NCI-H1694 (cell line): ENCODE data around the gene LPCAT1.
"Not testable (repeated sequence)": the region's sequence is repeated elsewhere in the genome, so short reads cannot be mapped to it uniquely, and the experiment has no call there.

ENCODE experiments used
- DNase-seq: peaks from one replicate; lab custom pipeline; 2025; lab: John Stamatoyannopoulos, UW

The LPCAT1 gene

DNA sequence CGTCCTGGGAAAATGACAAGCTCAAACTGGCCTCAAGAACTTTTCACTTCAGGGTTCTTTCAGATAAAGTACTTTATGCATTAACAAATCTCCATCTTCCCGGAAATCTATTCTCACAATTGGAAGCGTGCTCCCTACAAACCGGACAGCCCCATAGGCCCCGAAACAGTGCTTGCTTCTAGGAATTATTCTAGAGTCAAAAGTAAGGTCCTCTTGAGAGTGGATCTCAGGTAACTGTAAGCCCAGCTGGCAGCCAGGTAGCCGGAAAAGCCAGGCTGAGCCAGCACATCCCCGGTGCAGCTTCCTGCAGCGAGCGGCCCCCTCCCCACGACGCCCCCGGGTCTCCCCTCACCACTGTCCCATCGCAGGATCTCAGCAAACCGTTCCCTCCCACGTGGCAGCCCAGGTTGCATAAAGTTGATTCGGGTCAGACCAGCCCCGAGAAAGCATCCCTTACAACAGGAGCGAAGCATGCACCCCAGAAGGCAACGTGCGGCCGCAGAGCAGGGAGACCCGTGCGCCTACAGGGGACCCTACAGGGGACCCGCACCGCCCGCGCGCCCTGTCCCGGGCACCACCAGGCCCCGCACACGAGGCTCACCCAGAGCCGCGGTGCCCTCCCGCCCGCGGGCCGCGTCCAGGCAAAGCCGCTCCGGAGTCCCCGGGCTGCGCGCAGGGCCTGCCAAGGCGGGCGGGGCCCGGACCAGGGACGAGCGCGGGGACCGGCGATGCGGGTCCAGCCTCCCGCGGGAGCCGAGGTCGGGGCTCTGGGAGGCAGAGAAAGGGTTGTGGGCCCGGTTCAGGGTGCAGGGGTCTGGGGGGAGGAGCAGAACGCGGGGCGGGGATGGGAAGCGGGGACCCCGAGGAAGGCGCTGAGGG is 920 bp downstream of the LPCAT1 start:
- no peak for DNase-seq

DNA sequence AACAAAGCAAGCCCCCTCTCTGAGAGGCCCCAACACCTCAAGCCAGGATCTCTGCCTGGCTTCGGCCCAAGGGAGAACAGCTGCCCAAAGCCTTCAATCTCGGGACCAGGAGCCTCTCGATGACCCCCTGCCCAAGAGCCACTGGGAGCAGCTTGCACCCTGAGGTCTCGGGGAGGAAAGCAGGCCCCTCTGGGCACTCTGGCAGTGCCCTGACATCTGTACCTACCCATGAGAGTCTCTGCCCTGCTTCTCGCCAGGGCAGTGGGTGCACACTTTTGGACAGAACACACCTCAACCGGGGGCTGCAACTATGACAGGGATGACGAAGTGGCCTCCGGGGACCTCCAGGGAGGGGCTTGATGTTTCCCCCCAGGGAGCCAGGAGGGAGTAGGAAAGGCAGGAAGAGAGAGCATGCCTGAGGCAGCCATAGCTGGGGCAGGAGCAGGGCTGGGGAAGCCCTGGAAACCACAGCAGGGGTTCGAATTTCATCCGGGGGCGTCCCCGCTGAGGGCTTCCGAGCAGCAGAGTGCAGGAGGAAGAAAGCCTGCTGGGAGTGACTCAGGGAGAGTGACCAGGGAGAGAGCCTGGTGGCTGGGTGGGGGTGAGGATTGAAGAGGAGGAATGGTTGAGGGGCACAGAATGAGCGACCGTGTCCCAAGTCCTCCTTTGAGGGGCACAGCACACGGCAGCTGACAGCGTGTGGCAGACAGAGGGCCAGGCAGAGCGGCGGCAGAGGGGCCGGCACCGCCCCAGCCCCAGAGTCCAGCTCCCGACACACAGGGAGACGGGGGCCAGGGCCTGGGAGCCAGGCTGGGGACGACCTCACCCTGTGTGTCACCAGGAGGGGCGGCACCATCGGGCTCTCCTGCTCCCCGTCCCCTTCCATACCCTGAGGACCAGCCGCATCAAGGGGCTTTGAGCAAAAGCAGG is 1.8 kb downstream of the LPCAT1 start:
- no peak for DNase-seq

DNA sequence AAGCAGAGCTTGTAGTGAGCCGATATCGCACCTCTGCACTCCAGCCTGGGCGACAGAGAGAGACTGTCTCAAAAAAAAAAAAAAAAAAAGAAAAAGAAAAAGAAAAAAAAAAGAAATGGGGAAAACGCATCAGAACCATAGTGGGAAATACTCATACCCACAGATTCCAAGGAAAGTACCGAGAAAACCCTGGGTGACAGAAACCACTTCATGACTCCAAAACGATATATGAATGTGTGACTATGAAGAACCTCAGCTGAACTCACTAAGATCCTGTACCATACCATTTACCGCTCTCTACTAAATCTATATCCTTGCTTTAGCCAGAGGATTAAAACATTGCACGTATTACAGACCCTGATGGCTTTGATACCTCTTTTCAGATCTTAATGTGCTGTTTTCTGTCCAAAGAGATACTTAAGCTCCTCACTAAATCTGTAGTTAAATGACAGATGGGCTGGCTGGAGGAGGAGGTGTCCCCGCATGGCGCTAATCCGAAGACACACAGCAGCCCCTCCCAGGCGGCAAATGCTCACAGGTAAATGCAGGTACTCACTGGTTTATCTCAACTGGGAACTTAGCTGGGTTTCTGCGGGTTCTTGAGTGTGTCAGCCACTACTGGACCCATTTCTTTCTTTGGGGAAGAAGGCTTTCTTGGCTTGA is 2.8 kb downstream of the LPCAT1 start:
- DNase-seq: no peak

DNA sequence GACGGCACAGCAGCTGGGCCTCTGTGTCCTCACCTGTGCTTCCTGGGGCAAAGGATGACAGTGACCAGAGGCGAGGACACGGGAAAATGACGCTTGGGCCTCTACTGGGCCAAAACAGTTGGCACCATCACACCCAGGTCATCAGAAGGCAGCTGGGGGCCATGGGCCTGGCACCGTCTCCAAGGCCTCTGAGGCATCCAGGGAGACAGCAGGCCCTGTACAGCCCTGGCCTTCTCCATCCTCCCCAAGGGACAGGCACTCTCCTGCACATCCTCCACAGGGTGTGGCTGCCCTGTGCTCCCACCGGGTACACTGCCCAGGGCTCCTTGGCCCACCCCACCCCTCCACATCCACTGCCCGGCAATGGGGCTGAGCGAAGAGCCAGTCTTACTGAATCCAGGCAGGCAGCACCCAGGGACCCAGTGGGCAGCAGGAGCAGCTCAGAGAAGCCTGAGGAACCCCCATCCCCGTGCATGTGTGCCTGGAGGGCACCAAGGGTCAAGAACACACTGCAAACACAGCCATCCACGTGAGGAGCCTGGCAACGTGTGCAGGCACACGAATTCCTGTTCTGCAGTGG is 4.0 kb downstream of the LPCAT1 start:
- no peak for DNase-seq

DNA sequence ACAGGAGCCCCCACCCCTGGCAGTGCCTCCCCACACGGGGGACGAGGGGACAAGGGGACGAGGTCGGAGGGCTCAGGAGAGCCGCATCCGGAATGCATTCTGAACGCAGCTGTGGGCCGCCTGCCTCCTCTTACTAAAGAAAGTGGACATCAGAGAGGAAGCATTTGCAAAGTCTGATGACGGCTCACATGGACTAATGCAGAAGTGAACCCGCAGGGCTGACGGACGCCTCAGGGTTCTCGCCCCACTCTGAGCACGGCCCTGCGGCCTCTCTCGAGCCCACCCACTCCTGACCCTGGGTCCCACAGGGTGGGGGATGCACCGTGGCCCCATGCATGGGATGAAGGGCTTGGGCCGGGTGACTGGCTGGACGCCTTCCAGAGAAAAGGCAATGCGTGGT is 5.9 kb downstream of the LPCAT1 start:
- DNase-seq: no peak

DNA sequence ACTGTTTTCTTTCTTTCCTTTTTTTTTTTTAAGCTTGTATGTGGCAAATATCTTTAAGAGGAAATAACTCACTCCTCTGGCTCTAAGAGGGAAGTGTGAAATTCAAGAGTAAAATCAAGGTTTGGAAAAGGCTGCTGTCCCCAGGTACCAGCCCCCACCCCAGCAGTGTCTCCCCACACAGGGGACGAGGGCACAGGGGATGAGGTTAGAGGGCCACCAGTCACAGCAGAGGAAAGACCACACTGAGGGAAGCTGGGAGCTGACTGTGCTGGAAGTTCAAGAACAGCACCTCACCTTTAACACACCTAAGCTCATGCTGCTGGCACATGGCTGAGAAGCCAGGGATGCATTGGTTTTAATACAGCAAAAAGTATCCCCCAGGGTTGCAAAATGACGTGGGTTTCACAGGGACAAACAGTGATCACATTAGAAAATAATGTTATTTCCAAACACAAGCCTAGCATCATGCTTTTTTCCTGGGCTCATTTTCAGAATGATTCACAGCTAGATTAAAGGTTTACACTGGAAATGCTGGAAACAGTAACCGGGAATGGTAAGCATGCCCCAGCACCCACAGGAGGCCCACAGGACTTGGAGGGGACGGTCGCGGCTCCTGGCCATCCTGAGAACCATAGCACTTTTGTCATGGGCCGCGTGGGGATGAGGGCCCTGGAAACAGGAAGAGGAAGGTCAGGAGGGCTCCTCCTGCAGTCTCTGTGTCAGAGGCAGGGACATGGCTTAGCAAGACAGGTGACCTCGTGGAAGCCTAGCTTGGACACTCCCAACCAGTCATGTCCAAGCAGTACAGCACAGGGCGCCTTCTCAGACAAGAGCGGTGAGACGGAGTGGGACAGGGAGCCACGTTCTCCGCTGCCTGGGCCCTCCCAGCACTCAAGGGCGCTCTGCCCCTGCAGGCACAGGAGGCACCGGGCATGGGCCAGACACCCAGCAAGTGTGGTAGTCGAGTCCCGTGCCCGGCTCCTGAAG is 6.9 kb downstream of the LPCAT1 start:
- no peak for DNase-seq

GRCh38 chr5:1515921-1516571 is 7.7 kb downstream of the LPCAT1 start:
- DNase-seq: no peak

DNA sequence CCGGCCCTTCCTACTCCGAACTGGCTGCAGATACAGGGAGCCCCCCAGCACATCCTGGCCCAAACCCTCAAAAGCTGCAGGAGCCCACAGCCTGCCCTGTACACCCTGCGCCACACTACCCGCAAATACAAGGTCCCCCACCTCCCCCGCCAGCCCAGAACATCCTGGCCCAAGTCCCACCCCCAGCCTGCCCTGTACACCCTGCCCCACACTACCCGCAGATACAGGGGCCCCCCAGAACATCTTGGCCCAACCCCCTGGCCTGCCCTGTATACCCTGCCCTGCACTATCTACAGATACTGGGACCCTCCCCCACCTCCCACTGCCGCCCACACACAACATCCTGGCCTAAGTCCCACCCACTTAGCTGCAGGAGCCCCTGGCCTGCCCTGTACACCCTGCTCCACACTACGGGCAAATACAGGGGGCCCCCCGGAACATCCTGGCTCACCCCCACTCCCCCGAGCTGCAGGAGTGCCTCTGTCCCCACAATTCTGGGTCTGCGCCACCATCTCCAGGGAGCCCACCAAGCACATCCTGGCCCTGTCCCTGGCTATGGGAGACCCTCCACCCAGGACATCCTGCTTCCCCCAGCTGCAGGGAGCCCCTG is 8.3 kb downstream of the LPCAT1 start:
- DNase-seq: no peak

DNA sequence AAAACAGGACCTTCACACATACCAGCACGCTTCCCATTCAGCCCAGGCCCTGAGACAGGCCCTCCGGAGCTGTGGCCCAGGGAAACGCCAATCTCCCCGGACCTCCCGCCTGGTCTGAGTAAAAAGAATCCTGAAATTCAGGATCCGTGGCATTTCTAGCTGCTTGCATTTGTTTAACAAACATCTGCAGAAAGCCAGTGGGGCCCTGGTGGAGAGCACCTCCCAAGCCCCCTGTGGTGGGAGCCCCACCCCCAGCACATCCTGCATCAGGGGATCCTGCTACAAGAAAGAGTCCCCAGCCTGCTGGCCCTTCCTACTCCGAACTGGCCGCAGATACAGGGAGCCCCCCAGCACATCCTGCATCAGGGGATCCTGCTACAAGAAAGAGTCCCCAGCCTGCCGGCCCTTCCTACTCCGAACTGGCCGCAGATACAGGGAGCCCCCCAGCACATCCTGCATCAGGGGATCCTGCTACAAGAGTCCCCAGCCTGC is 8.9 kb downstream of the LPCAT1 start:
- DNase-seq: not testable (repeated sequence)

DNA sequence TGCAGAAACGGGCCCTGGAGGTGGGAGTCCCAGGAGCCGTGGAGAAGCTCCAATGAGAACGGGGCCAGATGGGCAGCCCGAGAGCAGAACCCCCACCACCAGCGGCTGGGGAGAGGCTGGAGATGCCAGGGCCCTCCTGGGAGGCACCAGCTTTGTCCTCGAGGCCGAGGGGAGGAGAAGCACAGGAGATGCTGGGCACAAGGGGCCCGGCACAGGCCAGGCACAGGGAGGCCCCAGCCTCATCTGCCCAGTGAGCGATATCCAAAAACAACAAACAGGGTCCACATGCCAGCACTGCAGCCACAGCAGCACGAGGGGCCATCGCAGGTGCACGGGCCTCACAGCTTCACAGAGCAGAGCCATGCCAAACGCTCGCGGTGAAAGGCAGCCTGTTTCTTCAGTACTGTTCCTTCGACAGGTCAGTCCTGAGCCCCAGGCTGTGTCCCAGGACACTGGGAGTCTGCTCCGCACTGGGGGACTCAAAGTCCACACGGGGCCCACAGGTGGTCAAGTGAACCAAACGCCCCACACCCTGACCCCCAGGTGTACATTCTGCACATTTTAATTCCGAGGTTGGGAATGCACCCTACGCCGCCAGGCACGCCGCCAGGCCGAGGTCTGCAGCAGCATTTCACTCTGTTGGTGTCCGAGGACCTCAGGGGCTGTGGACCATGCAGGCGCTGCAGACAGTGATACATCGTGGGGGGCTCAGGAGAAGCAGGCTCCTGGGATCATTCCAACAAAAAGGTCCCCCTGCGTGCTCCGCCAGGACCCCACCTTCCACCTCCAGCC is 9.5 kb downstream of the LPCAT1 start:
- DNase-seq: no peak

DNA sequence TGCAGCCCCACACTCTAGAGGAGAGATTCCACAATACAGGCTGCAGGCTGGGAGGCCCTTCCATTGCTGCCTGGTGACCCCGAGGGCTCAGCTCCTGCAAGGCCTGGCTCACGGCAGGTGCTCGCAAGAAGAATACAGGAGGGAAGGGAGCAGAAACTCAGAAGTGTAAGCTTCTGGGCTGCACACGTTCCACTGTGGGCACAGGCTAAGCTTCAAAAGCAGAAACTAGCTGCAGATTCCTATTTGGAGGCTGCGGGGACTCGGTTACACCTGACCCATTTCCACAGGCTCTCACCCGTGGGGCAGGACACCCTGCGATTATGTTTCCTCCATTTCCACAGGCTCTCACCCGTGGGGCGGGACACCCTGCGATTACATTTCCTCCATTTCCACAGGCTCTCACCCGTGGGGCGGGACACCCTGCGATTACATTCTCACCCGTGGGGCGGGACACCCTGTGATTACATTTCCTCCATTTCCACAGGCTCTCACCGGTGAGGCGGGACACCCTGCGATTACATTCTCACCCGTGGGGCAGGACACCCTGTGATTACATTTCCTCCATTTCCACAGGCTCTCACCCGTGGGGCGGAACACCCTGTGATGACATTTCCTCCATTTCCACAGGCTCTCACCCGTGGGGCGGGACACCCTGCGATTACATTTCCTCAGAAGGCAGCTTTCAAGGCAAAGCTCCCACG is 10.3 kb downstream of the LPCAT1 start:
- no peak for DNase-seq

DNA sequence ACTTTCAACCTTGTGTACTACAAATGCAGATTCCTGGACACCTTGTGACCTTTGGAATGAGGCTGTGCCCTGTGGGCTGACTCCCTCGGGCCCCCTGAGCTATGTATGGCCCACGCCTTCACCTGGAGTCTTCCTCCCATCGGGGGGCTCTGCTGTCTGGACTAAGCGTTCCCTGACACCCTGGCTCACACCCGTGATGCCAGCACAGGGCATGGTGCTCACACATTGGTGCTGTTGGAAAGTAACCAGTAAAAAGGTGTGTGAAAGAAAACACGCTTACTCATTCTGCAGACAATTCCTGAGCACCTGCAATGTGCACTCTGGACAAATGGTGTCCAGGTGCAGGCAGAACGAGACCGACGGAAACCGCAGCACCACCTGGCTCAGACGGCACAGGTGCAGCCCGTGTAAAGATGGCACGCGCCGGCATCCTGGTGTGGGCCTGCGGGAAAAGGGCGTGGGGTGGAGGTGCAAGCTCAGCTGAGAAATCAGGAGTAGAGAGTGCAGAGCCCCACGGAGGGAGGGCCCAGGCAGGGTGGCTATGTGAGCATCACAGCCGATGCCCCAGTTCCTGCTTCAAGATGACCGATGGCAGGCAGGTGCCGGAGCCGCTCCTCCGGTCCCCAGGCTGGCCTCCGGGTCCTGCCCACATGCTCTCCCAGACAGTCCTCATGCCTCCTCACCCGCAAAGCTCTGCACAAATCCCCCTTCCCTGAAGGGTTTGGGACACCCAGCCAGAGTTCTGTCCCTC is 11.0 kb downstream of the LPCAT1 start:
- DNase-seq: no peak

DNA sequence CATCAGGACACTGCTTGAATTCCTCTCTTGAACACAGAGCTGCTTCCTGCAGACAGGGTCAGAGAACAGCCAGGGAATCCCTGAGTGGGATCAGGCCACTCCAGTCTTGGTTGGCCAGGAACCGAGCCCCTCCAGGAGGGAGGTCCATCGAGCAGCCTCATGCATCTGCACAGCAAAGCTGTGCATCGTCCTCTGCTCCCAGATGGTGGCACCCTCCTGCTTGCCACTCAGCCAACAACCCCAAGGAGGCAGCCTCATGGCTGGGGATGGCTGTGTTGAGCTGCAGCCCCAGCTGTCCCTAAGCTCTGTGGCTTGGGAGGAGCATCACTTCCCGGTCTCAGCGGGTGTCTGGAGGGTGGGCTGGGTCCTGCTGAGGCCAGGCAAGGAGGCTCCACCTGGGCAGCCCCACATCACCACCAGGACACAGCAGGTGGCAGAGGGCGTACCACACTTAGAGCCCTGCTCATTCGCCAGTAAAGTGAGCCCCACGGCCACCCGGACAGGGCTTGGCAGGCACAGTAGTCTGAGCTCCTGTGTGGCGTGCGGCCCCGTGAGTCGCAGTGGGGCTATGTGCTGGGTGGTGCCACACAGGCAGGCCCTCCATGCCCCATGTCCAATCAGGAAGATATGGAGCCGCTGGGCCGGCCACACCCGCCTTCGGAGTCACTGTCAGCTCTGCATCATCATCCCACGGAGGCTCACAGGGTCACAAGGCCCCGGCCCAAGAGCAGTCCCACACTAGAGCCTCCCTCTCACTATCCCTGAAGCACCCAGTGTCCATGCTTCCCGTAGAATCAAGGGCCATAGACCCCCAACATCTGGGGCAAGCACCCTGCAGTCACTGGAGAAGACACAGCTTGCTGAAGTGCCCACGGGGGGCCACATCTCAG is 11.9 kb downstream of the LPCAT1 start:
- peak; percentile 20 for DNase-seq

DNA sequence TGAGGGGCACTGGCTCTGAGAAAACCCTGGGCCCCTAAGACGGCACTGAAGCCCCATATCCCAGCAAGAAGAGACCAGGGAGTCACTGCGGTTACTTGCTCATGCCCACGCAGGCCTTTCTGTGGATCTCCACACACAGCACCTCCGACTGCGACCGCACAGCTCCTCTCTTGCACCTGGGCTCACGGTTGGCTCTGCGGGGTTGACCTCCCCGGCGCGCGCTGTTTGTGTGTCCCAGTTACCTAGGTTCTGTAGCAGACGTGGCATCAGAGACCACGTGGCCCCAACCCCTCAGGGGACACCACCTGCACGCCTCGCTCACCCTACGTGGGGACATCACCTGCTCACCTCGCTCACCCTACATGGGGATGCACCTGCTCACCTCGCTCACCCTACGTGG is 12.7 kb downstream of the LPCAT1 start:
- DNase-seq: no peak

DNA sequence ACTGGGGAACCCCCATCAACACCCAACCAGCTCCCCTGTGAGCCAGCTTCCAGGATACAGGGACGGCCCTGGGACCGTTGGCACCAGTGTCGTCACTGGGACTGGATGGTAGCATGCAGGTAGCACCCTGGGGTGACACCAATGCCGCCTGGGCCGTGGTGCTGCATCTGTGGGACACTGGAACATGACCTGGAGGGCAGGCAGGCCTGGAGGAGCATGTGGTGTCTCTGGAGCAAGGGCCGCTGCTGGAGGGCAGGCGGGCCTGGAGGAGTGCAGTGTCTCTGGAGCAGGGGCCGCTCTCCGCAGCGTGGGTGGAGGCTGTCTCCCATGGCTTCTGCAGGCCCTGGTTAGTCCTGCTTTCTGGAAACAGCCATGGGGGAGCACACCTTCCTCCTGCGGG is 13.1 kb downstream of the LPCAT1 start:
- no peak for DNase-seq

DNA sequence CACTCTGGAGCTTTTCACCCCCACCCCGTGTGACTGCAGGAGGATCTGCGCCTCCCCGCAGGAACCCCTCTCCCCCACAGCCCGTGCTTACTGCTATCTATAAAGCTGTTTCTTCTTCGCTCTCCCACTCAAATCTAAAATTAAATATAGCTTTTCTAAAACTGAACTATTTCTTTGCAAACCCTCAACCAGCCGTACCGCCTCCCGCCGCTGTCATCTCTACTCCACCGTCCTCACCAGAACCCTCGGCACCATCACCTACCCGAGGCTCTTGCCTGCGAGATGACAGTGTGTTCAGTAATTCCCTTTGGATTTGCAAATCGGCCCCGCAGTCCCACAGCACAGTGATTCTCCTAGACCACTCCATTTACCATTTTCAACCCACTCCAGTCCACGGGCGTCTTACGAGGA is 13.6 kb downstream of the LPCAT1 start:
- DNase-seq: no peak
